Astrocyte (in vitro differentiated cells and primary cell): ENCODE measurements around the gene KIF25. TPM values are rescaled to one million over a fixed set of nuclear protein-coding genes. Genes with fewer than 3 reads are reported as not detected.

Source experiments
- DNase-seq: peaks from one replicate; pipeline ENCODE4 v3.0.0-alpha.2; 2010; ENCODE audit warnings: low read depth
- FAIRE-seq: peaks from 2 replicates; lab custom pipeline; 2011; peaks lifted over from hg19 to GRCh38; lab: Jason Lieb, UNC
- H2AFZ ChIP-seq: 2 replicates; pipeline ENCODE4 v1.6.0; 2012; ENCODE audit warnings: low read depth, low read length, inconsistent platforms
- H3K27ac ChIP-seq: 2 replicates; pipeline ENCODE4 v1.5.1; 2011; ENCODE audit warnings: low read depth, low read length, inconsistent platforms
- H3K27me3 ChIP-seq: 2 replicates; pipeline ENCODE4 v1.6.0; 2011; ENCODE audit warnings: low read length, inconsistent platforms; ENCODE audit not compliant: insufficient read depth
- H3K36me3 ChIP-seq: 2 replicates; pipeline ENCODE4 v1.5.1; 2011; ENCODE audit warnings: low read length, inconsistent platforms; ENCODE audit not compliant: insufficient read depth
- H3K4me1 ChIP-seq: 2 replicates; pipeline ENCODE4 v1.5.1; 2011; ENCODE audit warnings: low read length, inconsistent platforms; ENCODE audit not compliant: insufficient read depth
- H3K4me2 ChIP-seq: 2 replicates; pipeline ENCODE4 v1.6.0; 2012; ENCODE audit warnings: low read length, inconsistent platforms
- H3K4me3 ChIP-seq: 2 replicates; pipeline ENCODE4 v1.5.1; 2011; ENCODE audit warnings: low read depth, mild to moderate bottlenecking, low read length, inconsistent platforms; ENCODE audit not compliant: insufficient read depth
- H3K79me2 ChIP-seq: 2 replicates; pipeline ENCODE4 v1.6.0; 2012; ENCODE audit warnings: mild to moderate bottlenecking, low read length, inconsistent platforms; ENCODE audit not compliant: insufficient read depth
- H3K9ac ChIP-seq: 2 replicates; pipeline ENCODE4 v1.6.0; 2012; ENCODE audit warnings: mild to moderate bottlenecking, low read length, inconsistent platforms
- H3K9me3 ChIP-seq: 2 replicates; pipeline ENCODE4 v1.5.1; 2012; ENCODE audit warnings: low read depth, mild to moderate bottlenecking, low read length, inconsistent platforms; ENCODE audit not compliant: insufficient read depth
- H4K20me1 ChIP-seq: 2 replicates; pipeline ENCODE4 v1.6.0; 2012; ENCODE audit warnings: low read length, inconsistent platforms; ENCODE audit not compliant: insufficient read depth
- H3K27ac Mint-ChIP-seq: one replicate; pipeline ENCODE4 v1.8.0; 2021; ENCODE audit warnings: mild to moderate bottlenecking, mixed read lengths; ENCODE audit not compliant: unreplicated experiment
- H3K27me3 Mint-ChIP-seq: one replicate; pipeline ENCODE4 v1.8.0; 2021; ENCODE audit warnings: low read depth, mixed read lengths; ENCODE audit not compliant: unreplicated experiment
- H3K36me3 Mint-ChIP-seq: one replicate; pipeline ENCODE4 v1.8.0; 2021; ENCODE audit warnings: low read depth, mixed read lengths; ENCODE audit not compliant: unreplicated experiment
- H3K4me1 Mint-ChIP-seq: one replicate; pipeline ENCODE4 v1.8.0; 2021; ENCODE audit warnings: low read depth, mixed read lengths; ENCODE audit not compliant: unreplicated experiment
- H3K4me3 Mint-ChIP-seq: one replicate; pipeline ENCODE4 v1.8.0; 2021; ENCODE audit warnings: mild to moderate bottlenecking, moderate library complexity, mixed read lengths; ENCODE audit not compliant: unreplicated experiment
- H3K9me3 Mint-ChIP-seq: one replicate; pipeline ENCODE4 v1.8.0; 2021; ENCODE audit warnings: mild to moderate bottlenecking, mixed read lengths; ENCODE audit not compliant: unreplicated experiment
- CTCF ChIP-seq: IDR thresholded peaks from 2 replicates; pipeline ENCODE4 v1.5.1; 2011; ENCODE audit warnings: low read depth, mild to moderate bottlenecking, inconsistent platforms, low read length, moderate library complexity; ENCODE audit not compliant: insufficient read depth
- EZH2 ChIP-seq: IDR thresholded peaks from 2 replicates; pipeline ENCODE4 v1.6.1; 2012; ENCODE audit warnings: mild to moderate bottlenecking, low read length, inconsistent platforms; ENCODE audit not compliant: insufficient read depth
- total RNA-seq: library from RNA; stranded (reverse); gene quantifications from 2 replicates; pipeline ENCODE4 v1.2.1, GENCODE V29; 2021

KIF25 gene
- total RNA-seq, 1 donor from 2014 or later = not detected

- Histone ChIP-seq H3K9ac (no peak overlapping the region), H4K20me1 (no peaks in the 10 kb centered on the region), H3K9me3 (no peaks in the 10 kb centered on the region), H3K4me1 (no peaks in the 10 kb centered on the region), H3K4me3 (no peak overlapping the region), H3K36me3 (no peaks in the 10 kb centered on the region), H3K79me2 (no peaks in the 10 kb centered on the region), H3K27ac (no peak overlapping the region), H2AFZ (no peak overlapping the region), H3K27me3 (no peaks in the 10 kb centered on the region), H3K4me2 (no peak overlapping the region)
- H3K9me3 Mint-ChIP-seq = no peaks in the 10 kb centered on the region
- FAIRE-seq = no peak
- TF ChIP-seq EZH2 (no peak), CTCF (no peak)
- no peak for DNase-seq
- H3K27me3 Mint-ChIP-seq = peaks cover 15% of the 10 kb centered on the region
- H3K27ac Mint-ChIP-seq = no peak overlapping the region
- no peaks in the 10 kb centered on the region for H3K36me3 Mint-ChIP-seq
- no peak overlapping the region for H3K4me3 Mint-ChIP-seq
- H3K4me1 Mint-ChIP-seq = no peaks in the 10 kb centered on the region
Measured at GRCh38 chr6:168047841-168048723, 50.6 kb downstream of the KIF25 start.

DNA sequence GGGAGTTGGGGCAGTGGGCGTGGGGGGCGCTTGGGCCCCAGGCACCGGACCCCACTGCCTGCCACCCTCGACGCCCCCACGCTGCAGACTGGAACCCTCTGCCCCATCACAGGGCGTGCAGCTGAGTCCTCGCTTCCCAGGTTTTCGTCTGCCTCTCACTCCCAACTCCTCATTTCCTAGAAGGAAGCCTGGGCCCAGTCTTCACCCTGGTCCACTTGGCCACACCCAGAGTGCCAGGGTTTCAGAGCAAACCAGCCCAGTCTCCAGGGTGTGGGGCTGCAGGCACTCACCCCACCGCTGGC is 51.2 kb downstream of the KIF25 start:
- Histone ChIP-seq H3K4me3 (no peak overlapping the region), H3K27ac (no peak overlapping the region), H3K4me1 (no peaks in the 10 kb centered on the region), H3K27me3 (no peaks in the 10 kb centered on the region), H3K9ac (no peak overlapping the region), H3K9me3 (no peaks in the 10 kb centered on the region), H2AFZ (no peak overlapping the region), H3K4me2 (no peak overlapping the region), H3K36me3 (no peaks in the 10 kb centered on the region), H3K79me2 (no peaks in the 10 kb centered on the region), H4K20me1 (no peaks in the 10 kb centered on the region)
- H3K27ac Mint-ChIP-seq = no peak overlapping the region
- no peak for DNase-seq
- H3K27me3 Mint-ChIP-seq = peaks cover 16% of the 10 kb centered on the region
- H3K4me3 Mint-ChIP-seq = no peak overlapping the region
- no peaks in the 10 kb centered on the region for H3K4me1 Mint-ChIP-seq
- no peaks in the 10 kb centered on the region for H3K9me3 Mint-ChIP-seq
- FAIRE-seq = no peak
- TF ChIP-seq EZH2 (no peak), CTCF (no peak)
- no peaks in the 10 kb centered on the region for H3K36me3 Mint-ChIP-seq

- no peak overlapping the region for H3K27ac ChIP-seq
- H3K9ac ChIP-seq = no peak overlapping the region
- no peak overlapping the region for H2AFZ ChIP-seq
- H3K9me3 ChIP-seq = no peaks in the 10 kb centered on the region
- no peak overlapping the region for H3K4me3 Mint-ChIP-seq
- no peaks in the 10 kb centered on the region for H3K79me2 ChIP-seq
- no peak overlapping the region for H3K4me2 ChIP-seq
- H3K36me3 Mint-ChIP-seq = no peaks in the 10 kb centered on the region
- H4K20me1 ChIP-seq = no peaks in the 10 kb centered on the region
- H3K4me1 Mint-ChIP-seq = no peaks in the 10 kb centered on the region
- H3K4me1 ChIP-seq = no peaks in the 10 kb centered on the region
- H3K36me3 ChIP-seq = no peaks in the 10 kb centered on the region
- no peak for FAIRE-seq
- H3K27ac Mint-ChIP-seq = no peak overlapping the region
- no peaks in the 10 kb centered on the region for H3K9me3 Mint-ChIP-seq
- H3K27me3 Mint-ChIP-seq = peaks cover 16% of the 10 kb centered on the region
- no peak for TF ChIP-seq EZH2
- TF ChIP-seq CTCF = no peak
- DNase-seq = no peak
- no peaks in the 10 kb centered on the region for H3K27me3 ChIP-seq
- H3K4me3 ChIP-seq = no peak overlapping the region
Measured at GRCh38 chr6:168049277-168049676, 51.8 kb downstream of the KIF25 start.
